ENCODE measurements around the gene BICRA.

DNA sequence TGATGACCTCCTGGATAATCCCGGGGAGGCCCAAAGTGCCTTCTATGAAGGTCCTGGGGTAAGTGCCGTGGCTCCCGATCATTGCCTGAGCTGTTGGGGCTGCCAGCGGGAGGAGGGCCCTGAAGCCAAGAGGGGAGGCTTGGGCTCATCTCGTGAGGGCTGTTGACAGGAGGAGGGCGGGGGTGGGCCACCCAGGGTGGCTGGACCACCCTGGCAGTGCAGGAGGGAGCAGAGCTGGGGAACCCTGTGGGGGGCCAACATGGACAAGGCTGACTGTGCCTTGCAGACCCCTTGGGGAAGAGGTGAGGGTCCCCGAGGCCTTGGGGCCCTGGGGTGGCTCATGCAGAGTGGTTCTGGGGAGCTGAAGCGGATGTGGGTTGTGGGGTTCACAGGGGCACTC is 66.9 kb downstream of the BICRA start:
- TF ChIP-seq EZH2 (optimal IDR thresholded peaks at IDR 0.05; ENCODE audit: low read depth, low read length) = no peak
- TF ChIP-seq, protein P1, sequence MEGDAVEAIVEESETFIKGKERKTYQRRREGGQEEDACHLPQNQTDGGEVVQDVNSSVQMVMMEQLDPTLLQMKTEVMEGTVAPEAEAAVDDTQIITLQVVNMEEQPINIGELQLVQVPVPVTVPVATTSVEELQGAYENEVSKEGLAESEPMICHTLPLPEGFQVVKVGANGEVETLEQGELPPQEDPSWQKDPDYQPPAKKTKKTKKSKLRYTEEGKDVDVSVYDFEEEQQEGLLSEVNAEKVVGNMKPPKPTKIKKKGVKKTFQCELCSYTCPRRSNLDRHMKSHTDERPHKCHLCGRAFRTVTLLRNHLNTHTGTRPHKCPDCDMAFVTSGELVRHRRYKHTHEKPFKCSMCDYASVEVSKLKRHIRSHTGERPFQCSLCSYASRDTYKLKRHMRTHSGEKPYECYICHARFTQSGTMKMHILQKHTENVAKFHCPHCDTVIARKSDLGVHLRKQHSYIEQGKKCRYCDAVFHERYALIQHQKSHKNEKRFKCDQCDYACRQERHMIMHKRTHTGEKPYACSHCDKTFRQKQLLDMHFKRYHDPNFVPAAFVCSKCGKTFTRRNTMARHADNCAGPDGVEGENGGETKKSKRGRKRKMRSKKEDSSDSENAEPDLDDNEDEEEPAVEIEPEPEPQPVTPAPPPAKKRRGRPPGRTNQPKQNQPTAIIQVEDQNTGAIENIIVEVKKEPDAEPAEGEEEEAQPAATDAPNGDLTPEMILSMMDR (IDR thresholded peaks at IDR 0.05; ENCODE audit: low read length) = no peak
